ENCODE data around the gene CD96.

Gene CD96

GRCh38 chr3:111681661-111682426 lies 139.8 kb downstream of the CD96 start:
- no peak for DNase-seq

GRCh38 chr3:111684640-111685039 lies 142.6 kb downstream of the CD96 start:
- DNase-seq = no peak

- DNase-seq = no peak
These were observed 146.3 kb downstream of the CD96 start for GRCh38 chr3:111688190-111688800.

GRCh38 chr3:111690242-111690641 lies 148.2 kb downstream of the CD96 start:
- DNase-seq = no peak

GRCh38 chr3:111691293-111691909 lies 149.4 kb downstream of the CD96 start:
- peak; percentile 49 for DNase-seq

- no peak for DNase-seq
These were observed 150.9 kb downstream of the CD96 start for GRCh38 chr3:111692593-111693552.

GRCh38 chr3:111694471-111694870 lies 152.5 kb downstream of the CD96 start:
- no peak for DNase-seq

GRCh38 chr3:111695636-111696117 lies 153.7 kb downstream of the CD96 start:
- DNase-seq = peak; percentile 37

GRCh38 chr3:111700054-111700453 lies 158.1 kb downstream of the CD96 start:
- DNase-seq = no peak

- no peak for DNase-seq
These were observed 159.4 kb downstream of the CD96 start for GRCh38 chr3:111701292-111701906.
